Activated CD8-positive, alpha-beta T cell treated with anti-CD3 and anti-CD28 coated beads, Interleukin-2, amount 10 ng/mL, durations not matched to agents 7 days and 5 days (primary cell): ENCODE data around the gene AFAP1. TPM values are rescaled to one million over a fixed set of nuclear protein-coding genes. Genes with fewer than 3 reads are reported as not detected.

Experiments used
- ATAC-seq: fragments of 150-1000 bp; cut with Tn5 transposase; one replicate; pipeline ENCODE4 v1.10.0; 2021; ENCODE audit warnings: moderate library complexity
- CTCF ChIA-PET: fragments of 350-600 bp; sonication (Branson Sonifier 250); formaldehyde crosslinking; loops from one replicate; lab custom pipeline; 2021; ENCODE audit warnings: antibody characterized with exemption; lab: Charles Lee
- POLR2A ChIA-PET: fragments of 350-600 bp; sonication (Branson Sonifier 250); formaldehyde crosslinking; loops from one replicate; lab custom pipeline; 2021; ENCODE audit warnings: antibody characterized with exemption; lab: Charles Lee
- DNase-seq: peaks from one replicate; pipeline ENCODE4 v3.0.0-alpha.2; 2020
- H3K27ac Mint-ChIP-seq: one replicate; pipeline ENCODE4 v1.8.0; 2021; ENCODE audit warnings: mild to moderate bottlenecking, mixed read lengths
- H3K27me3 Mint-ChIP-seq: one replicate; pipeline ENCODE4 v1.8.0; 2021; ENCODE audit warnings: low read depth, mixed read lengths
- H3K36me3 Mint-ChIP-seq: one replicate; pipeline ENCODE4 v1.8.0; 2021; ENCODE audit warnings: low read depth, mixed read lengths
- H3K4me1 Mint-ChIP-seq: one replicate; pipeline ENCODE4 v1.8.0; 2021; ENCODE audit warnings: low read depth, mixed read lengths
- H3K4me3 Mint-ChIP-seq: one replicate; pipeline ENCODE4 v1.8.0; 2021; ENCODE audit warnings: mild to moderate bottlenecking, mixed read lengths
- H3K9me3 Mint-ChIP-seq: one replicate; pipeline ENCODE4 v1.8.0; 2022; ENCODE audit warnings: mixed read lengths; ENCODE audit not compliant: insufficient read depth
- total RNA-seq, 2 experiments: library from RNA; stranded (reverse); gene quantifications; one replicate each; pipeline ENCODE4 v1.2.3, GENCODE V29; 2021

The AFAP1 gene
- total RNA-seq, 2 experiments from 2014 or later, result 5.3 to 6.2 TPM

DNA sequence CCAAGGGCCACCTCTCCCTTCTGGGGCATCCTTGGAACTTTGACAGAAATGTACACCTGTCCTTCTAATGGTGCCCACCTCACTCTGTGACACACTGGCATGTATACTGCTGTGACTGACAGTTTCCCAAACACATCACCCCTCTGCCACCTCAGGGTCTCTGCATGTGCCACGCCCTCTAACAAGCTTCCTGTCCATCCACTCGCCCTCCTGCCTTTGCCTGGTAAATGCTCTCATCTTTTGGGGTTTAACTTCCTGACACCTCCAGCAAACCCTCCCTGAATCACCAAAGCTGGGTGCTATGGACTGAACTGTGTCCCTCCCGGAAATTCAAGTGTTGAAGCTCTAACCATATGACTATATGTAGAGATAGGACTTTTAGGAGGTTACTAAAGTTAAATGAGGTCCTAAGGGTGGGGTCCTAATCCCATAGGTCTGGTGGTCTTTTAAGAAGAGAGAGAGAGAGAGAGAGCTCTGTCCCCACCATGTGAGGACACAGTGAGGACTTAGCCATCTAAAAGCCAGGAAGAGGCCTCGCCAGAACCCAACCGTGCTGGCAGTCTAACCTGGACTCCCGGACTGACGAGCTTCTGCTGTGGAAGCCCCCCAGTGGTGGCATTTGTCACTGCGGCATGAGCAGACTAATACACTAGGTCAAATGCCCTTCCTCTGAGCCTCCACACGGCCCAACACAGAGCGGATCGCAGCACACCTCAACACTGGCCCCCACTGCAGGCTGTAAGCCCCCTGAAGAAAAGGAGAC, 95.6 kb downstream of the AFAP1 start:
- peaks cover 17% of the 10 kb centered on the region for H3K4me1 Mint-ChIP-seq
- ChIA-PET POLR2A (interaction anchor here (0.5 to 1.4 kb wide), 3 partner anchors 11 to 92 kb away, joined by 3 to 11 read pairs (median 3); no protein-coding TSS in a partner anchor), CTCF (interaction anchor here (0.7 to 5.8 kb wide), 25 partner anchors 8 to 144 kb away, joined by 3 to 64 read pairs (median 7); partner anchors contain the start of gene AFAP1)
- H3K27ac Mint-ChIP-seq, result no peak overlapping the region
- no peak overlapping the region for H3K4me3 Mint-ChIP-seq
- H3K9me3 Mint-ChIP-seq, result no peaks in the 10 kb centered on the region
- DNase-seq, result peak; percentile 79
- no peaks in the 10 kb centered on the region for H3K27me3 Mint-ChIP-seq
- peaks cover 2% of the 10 kb centered on the region for H3K36me3 Mint-ChIP-seq
- ATAC-seq, result peak; percentile 95

- CTCF ChIA-PET, result interaction anchor here (1.1 to 5.8 kb wide), 8 partner anchors 11 to 145 kb away, joined by 3 to 64 read pairs (median 4); no protein-coding TSS in a partner anchor
- no peak overlapping the region for H3K4me3 Mint-ChIP-seq
These were observed 97.0 kb downstream of the AFAP1 start for GRCh38 chr4:7842384-7843279.

DNA sequence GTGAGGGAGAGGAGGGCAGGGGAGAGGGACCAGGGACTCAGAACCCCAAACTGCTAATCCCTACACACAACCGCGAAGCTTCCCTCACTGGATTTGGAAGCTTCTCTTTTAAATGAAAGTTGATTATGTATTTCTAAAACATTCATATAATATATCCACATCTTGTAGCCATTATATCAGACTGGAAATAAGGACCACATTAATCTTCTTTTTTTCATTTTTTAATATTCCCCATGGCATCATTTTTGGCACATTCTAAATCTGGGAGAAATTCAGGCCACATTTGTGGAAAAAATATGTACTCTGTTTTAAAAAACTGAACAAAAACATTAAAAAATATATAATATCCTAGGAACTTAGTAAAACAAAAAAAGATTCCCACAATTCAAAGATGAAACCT, 97.8 kb downstream of the AFAP1 start:
- Mint-ChIP-seq H3K9me3 (no peaks in the 10 kb centered on the region), H3K4me3 (no peak overlapping the region), H3K36me3 (peaks cover 4% of the 10 kb centered on the region), H3K4me1 (peaks cover 19% of the 10 kb centered on the region), H3K27me3 (no peaks in the 10 kb centered on the region), H3K27ac (no peak overlapping the region)
- POLR2A ChIA-PET, result no interaction called here
- CTCF ChIA-PET, result interaction anchor here (0.7 to 5.8 kb wide), 8 partner anchors 10 to 146 kb away, joined by 3 to 64 read pairs (median 4); no protein-coding TSS in a partner anchor
- no peak for DNase-seq
- no peak for ATAC-seq

More at GRCh38 chr4:7842384-7843279, 97.0 kb downstream of the AFAP1 start:
- DNase-seq (no peak), ATAC-seq (no peak)
- no peak overlapping the region for H3K27ac Mint-ChIP-seq
- H3K9me3 Mint-ChIP-seq, result no peaks in the 10 kb centered on the region
- H3K36me3 Mint-ChIP-seq, result peaks cover 2% of the 10 kb centered on the region
- POLR2A ChIA-PET, result no interaction called here
- peaks cover 17% of the 10 kb centered on the region for H3K4me1 Mint-ChIP-seq
- no peaks in the 10 kb centered on the region for H3K27me3 Mint-ChIP-seq

- peaks cover 4% of the 10 kb centered on the region for H3K36me3 Mint-ChIP-seq
- ATAC-seq (no peak), DNase-seq (no peak)
- no peak overlapping the region for H3K4me3 Mint-ChIP-seq
- CTCF ChIA-PET, result interaction anchor here (0.7 to 1.5 kb wide), 6 partner anchors 9 to 146 kb away, joined by 3 to 6 read pairs (median 4); no protein-coding TSS in a partner anchor
- POLR2A ChIA-PET, result no interaction called here
- no peak overlapping the region for H3K27ac Mint-ChIP-seq
- peaks cover 19% of the 10 kb centered on the region for H3K4me1 Mint-ChIP-seq
- H3K9me3 Mint-ChIP-seq, result no peaks in the 10 kb centered on the region
- H3K27me3 Mint-ChIP-seq, result no peaks in the 10 kb centered on the region
These were observed 98.6 kb downstream of the AFAP1 start for GRCh38 chr4:7841071-7841470.

- no peak for DNase-seq
- no peaks in the 10 kb centered on the region for H3K27me3 Mint-ChIP-seq
- H3K4me1 Mint-ChIP-seq, result peaks cover 15% of the 10 kb centered on the region
- ATAC-seq, result no peak
- no peak overlapping the region for H3K27ac Mint-ChIP-seq
- ChIA-PET POLR2A (no interaction called here), CTCF (no interaction called here)
- no peaks in the 10 kb centered on the region for H3K9me3 Mint-ChIP-seq
- peaks cover 4% of the 10 kb centered on the region for H3K36me3 Mint-ChIP-seq
- H3K4me3 Mint-ChIP-seq, result no peak overlapping the region
These were observed 99.8 kb downstream of the AFAP1 start for GRCh38 chr4:7839856-7840255.

- Mint-ChIP-seq H3K9me3 (no peaks in the 10 kb centered on the region), H3K27me3 (no peaks in the 10 kb centered on the region), H3K4me3 (no peak overlapping the region), H3K36me3 (peaks cover 2% of the 10 kb centered on the region), H3K4me1 (peaks cover 2% of the 10 kb centered on the region), H3K27ac (no peak overlapping the region)
- ChIA-PET POLR2A (no interaction called here), CTCF (interaction anchor here (0.8 to 1.0 kb wide), 2 partner anchors 68 to 143 kb away, joined by 3 read pairs; no protein-coding TSS in a partner anchor)
- ATAC-seq (no peak), DNase-seq (no peak)
These were observed 101.4 kb downstream of the AFAP1 start for GRCh38 chr4:7838136-7838782.

- H3K27me3 Mint-ChIP-seq, result no peaks in the 10 kb centered on the region
- peaks cover 2% of the 10 kb centered on the region for H3K36me3 Mint-ChIP-seq
- no peak overlapping the region for H3K4me3 Mint-ChIP-seq
- DNase-seq (no peak), ATAC-seq (no peak)
- POLR2A ChIA-PET, result no interaction called here
- CTCF ChIA-PET, result interaction anchor here (0.8 to 1.0 kb wide), 2 partner anchors 67 to 144 kb away, joined by 3 read pairs; no protein-coding TSS in a partner anchor
- no peaks in the 10 kb centered on the region for H3K9me3 Mint-ChIP-seq
- H3K27ac Mint-ChIP-seq, result no peak overlapping the region
- peaks cover 2% of the 10 kb centered on the region for H3K4me1 Mint-ChIP-seq
These were observed 102.0 kb downstream of the AFAP1 start for GRCh38 chr4:7837597-7838135.

GRCh38 chr4:7831858-7832730, 107.6 kb downstream of the AFAP1 start:
- DNase-seq, result no peak
- Mint-ChIP-seq H3K4me3 (no peak overlapping the region), H3K9me3 (no peaks in the 10 kb centered on the region), H3K36me3 (peaks cover 3% of the 10 kb centered on the region), H3K4me1 (peaks cover 31% of the 10 kb centered on the region), H3K27ac (peak overlapping the region; percentile 16), H3K27me3 (no peaks in the 10 kb centered on the region)
- POLR2A ChIA-PET, result interaction anchor here (1.1 kb wide), 1 partner anchor 23 kb away, joined by 5 read pairs; no protein-coding TSS in a partner anchor
- ATAC-seq, result no peak
- CTCF ChIA-PET, result interaction anchor here (0.9 to 2.3 kb wide), 5 partner anchors 9 to 70 kb away, joined by 3 to 18 read pairs (median 4); no protein-coding TSS in a partner anchor

DNA sequence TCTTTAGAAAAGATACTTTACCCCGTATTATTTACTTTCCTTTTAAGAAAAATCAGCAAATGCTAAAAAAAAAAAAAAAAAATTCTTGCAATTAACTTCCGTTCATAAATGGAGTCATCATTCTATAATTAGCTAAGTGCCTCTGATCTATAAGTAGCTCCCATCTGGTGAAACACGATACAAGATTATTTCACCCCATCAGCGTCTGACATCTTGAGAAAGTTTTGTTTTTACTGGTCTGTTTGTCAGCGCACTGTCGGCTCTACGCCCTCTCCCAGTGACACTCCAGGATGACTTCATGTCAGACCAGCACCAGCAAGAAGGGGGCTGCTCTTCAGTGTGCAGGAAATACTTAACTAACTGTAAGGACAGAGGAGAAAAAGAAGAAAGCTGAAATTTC, 108.3 kb downstream of the AFAP1 start:
- Mint-ChIP-seq H3K4me1 (peaks cover 37% of the 10 kb centered on the region), H3K9me3 (no peaks in the 10 kb centered on the region), H3K4me3 (no peak overlapping the region), H3K27me3 (no peaks in the 10 kb centered on the region), H3K36me3 (peaks cover 9% of the 10 kb centered on the region), H3K27ac (peak overlapping the region; percentile 16)
- no peak for ATAC-seq
- no peak for DNase-seq
- POLR2A ChIA-PET, result interaction anchor here (1.1 kb wide), 1 partner anchor 24 kb away, joined by 5 read pairs; no protein-coding TSS in a partner anchor
- CTCF ChIA-PET, result interaction anchor here (0.9 to 2.3 kb wide), 5 partner anchors 10 to 70 kb away, joined by 3 to 18 read pairs (median 4); no protein-coding TSS in a partner anchor

GRCh38 chr4:7830747-7831146, 108.9 kb downstream of the AFAP1 start:
- H3K4me3 Mint-ChIP-seq, result no peak overlapping the region
- H3K27me3 Mint-ChIP-seq, result no peaks in the 10 kb centered on the region
- DNase-seq (no peak), ATAC-seq (no peak)
- H3K36me3 Mint-ChIP-seq, result peaks cover 9% of the 10 kb centered on the region
- peaks cover 37% of the 10 kb centered on the region for H3K4me1 Mint-ChIP-seq
- ChIA-PET CTCF (interaction anchor here (0.9 to 2.3 kb wide), 4 partner anchors 13 to 69 kb away, joined by 3 to 18 read pairs (median 4); no protein-coding TSS in a partner anchor), POLR2A (no interaction called here)
- H3K27ac Mint-ChIP-seq, result no peak overlapping the region
- no peaks in the 10 kb centered on the region for H3K9me3 Mint-ChIP-seq
